Measurements from ENCODE around the gene REEP3. TPM values are rescaled to one million over a fixed set of nuclear protein-coding genes. Genes with fewer than 3 reads are reported as not detected.

Gene REEP3
- total and polyA plus RNA-seq, 12 donors: 9.9 to 27.7 (median 17.2) TPM

- Histone ChIP-seq H3K27me3 (no peaks in the 10 kb centered on the region), H3K27ac (no peak overlapping the region), H3K9me3 (no peaks in the 10 kb centered on the region), H3K4me1 (peaks cover 0 to 60% (median 22%) of the 10 kb centered on the region in 9 donors), H3K36me3 (no peaks in the 10 kb centered on the region), H3K4me3 (no peak overlapping the region)
- WGBS, 2 donors: 93 to 94% methylated on average over 8 of the region's 8 CpGs
- DNase-seq (no peak), ATAC-seq (no peak)
- intact Hi-C loops (cut with DNase I): no loop called here
- TF ChIP-seq CTCF (IDR thresholded peaks at IDR 0.05): no peak
Measured at GRCh38 chr10:63582690-63583089, 61.5 kb downstream of the REEP3 start.

GRCh38 chr10:63583397-63583796 lies 62.2 kb downstream of the REEP3 start:
- no peak for TF ChIP-seq CTCF (IDR thresholded peaks at IDR 0.05)
- no peak overlapping the region for H3K4me3 ChIP-seq
- no peaks in the 10 kb centered on the region for H3K27me3 ChIP-seq
- no peaks in the 10 kb centered on the region for H3K36me3 ChIP-seq
- intact Hi-C loops (cut with DNase I): no loop called here
- 62 to 65% methylated on average over 3 of the region's 3 CpGs for WGBS, 2 donors
- peaks cover 0 to 60% (median 22%) of the 10 kb centered on the region in 9 donors for H3K4me1 ChIP-seq
- no peaks in the 10 kb centered on the region for H3K9me3 ChIP-seq
- no peak for ATAC-seq
- H3K27ac ChIP-seq: no peak overlapping the region
- DNase-seq: no peak

GRCh38 chr10:63583909-63584724 lies 62.9 kb downstream of the REEP3 start:
- H3K4me3 ChIP-seq: no peak overlapping the region
- H3K27me3 ChIP-seq: no peaks in the 10 kb centered on the region
- intact Hi-C loops (cut with DNase I): no loop called here

GRCh38 chr10:63584725-63585035 lies 63.5 kb downstream of the REEP3 start:
- Histone ChIP-seq H3K4me1 (peaks cover 0 to 59% (median 26%) of the 10 kb centered on the region in 9 donors), H3K36me3 (no peaks in the 10 kb centered on the region), H3K27me3 (no peaks in the 10 kb centered on the region), H3K4me3 (no peak overlapping the region), H3K9me3 (no peaks in the 10 kb centered on the region), H3K27ac (no peak overlapping the region)
- intact Hi-C loops (cut with DNase I): no loop called here
- TF ChIP-seq CTCF (IDR thresholded peaks at IDR 0.05): no peak
- DNase-seq (no peak), ATAC-seq (no peak)

More at GRCh38 chr10:63583909-63584724, 62.9 kb downstream of the REEP3 start:
- Histone ChIP-seq H3K27ac (no peak overlapping the region), H3K9me3 (no peaks in the 10 kb centered on the region), H3K4me1 (peaks cover 0 to 64% (median 26%) of the 10 kb centered on the region in 9 donors), H3K36me3 (no peaks in the 10 kb centered on the region)
- DNase-seq (no peak), ATAC-seq (peak in 1 of 8 donors; percentile 26)
- no peak for TF ChIP-seq CTCF (IDR thresholded peaks at IDR 0.05)
- 76 to 81% methylated on average over 5 of the region's 5 CpGs for WGBS, 2 donors
